ENCODE measurements around the gene BPIFB1. TPM values are rescaled to one million over a fixed set of nuclear protein-coding genes. Genes with fewer than 3 reads are reported as not detected.

Gene BPIFB1
- polyA plus RNA-seq, 1 donor (not counting 4 experiments of a cell fraction or from before 2014, with no cell fraction given): not detected

DNA sequence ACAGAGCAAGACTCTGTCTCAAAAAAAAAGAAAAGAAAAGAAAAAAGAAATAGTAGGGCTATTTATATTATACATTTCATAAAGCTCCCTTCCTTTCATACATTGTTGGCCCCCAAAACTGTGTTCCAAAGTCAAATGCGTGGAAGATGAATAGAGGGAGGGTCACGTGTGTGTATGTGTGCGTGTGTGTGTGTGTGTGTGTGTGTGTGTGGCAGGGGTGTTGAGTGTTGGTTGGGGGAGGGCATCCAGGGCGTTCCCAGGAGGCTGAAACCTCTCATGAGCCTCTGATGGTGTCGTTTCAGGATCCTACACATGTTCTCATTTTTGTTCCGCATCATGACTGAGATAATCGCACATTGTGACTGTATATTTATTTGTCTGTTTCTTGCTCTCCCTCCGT, 7.8 kb upstream of the BPIFB1 start:
- Histone ChIP-seq H3K4me3 (ENCODE audit: control insufficient read depth in 2 of 3, extremely low read depth in 1 of 3, insufficient read depth in 2 of 3, low read depth in 1 of 3, low read length in 3 of 3) (no peak overlapping the region), H3K9me3 (ENCODE audit: control insufficient read depth, low read depth, low read length) (no peaks in the 10 kb centered on the region), H3K27ac (ENCODE audit: control insufficient read depth, insufficient read depth, low read length) (no peak overlapping the region), H3K79me2 (ENCODE audit: control insufficient read depth, insufficient read depth, low read length) (no peaks in the 10 kb centered on the region), H4K20me1 (ENCODE audit: control insufficient read depth, extremely low read depth, insufficient read depth, low read length) (no peaks in the 10 kb centered on the region), H3K9ac (ENCODE audit: control insufficient read depth, extremely low read depth, insufficient read depth, low read length) (no peak overlapping the region), H2AFZ (ENCODE audit: control insufficient read depth, low read length) (no peak overlapping the region), H3K27me3 (ENCODE audit: control insufficient read depth, extremely low read depth, insufficient read depth, low read length) (peaks cover 7% of the 10 kb centered on the region), H3K9me1 (ENCODE audit: control insufficient read depth, extremely low read depth, insufficient read depth, low read length) (no peaks in the 10 kb centered on the region), H3K36me3 (ENCODE audit: control insufficient read depth in 2 of 2, extremely low read depth in 1 of 2, insufficient read depth in 2 of 2, low read length in 2 of 2) (no peaks in the 10 kb centered on the region), H3K4me1 (ENCODE audit: control insufficient read depth, extremely low read depth, insufficient read depth, low read length) (no peaks in the 10 kb centered on the region), H3K4me2 (ENCODE audit: control insufficient read depth, extremely low read depth, insufficient read depth, low read depth, low read length) (no peak overlapping the region)
- no peak for FAIRE-seq
- dilution Hi-C loops (cut with MboI; ENCODE audit: extremely low pct_ligation_motif_present, low sequenced_read_pairs): no loop called here
- DNase-seq (ENCODE audit: low read depth, low spot score): no peak
- TF ChIP-seq CTCF (optimal IDR thresholded peaks at IDR 0.05 in 1 of 3, IDR thresholded peaks at IDR 0.05 in 1 of 3, conservative IDR thresholded peaks at IDR 0.05 in 1 of 3; ENCODE audit: extremely low read depth in 1 of 3, insufficient read depth in 2 of 3, low read length in 3 of 3): no peak
- TF ChIP-seq EZH2 (IDR thresholded peaks at IDR 0.05; ENCODE audit: low read length): no peak

DNA sequence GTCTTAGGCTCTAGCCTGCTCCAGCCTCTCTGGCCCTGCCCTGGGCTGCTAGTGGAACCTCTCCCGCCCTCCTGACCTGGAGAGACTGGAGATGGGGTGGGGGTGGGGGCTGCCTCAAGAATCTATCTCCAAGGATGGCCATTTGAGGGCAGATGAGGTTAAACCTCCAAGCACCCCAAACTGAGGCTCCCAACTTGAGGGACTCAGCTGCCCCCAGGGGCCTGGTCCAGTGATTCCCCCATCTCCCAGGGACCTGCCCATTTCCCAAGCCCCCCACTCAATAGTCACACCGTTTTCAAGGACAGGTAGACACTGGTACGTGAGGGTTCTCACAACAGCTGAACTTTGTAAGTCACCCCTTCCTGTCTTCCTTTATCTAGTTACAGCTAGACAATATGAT, 7.1 kb upstream of the BPIFB1 start:
- DNase-seq (ENCODE audit: low read depth, low spot score) (no peak), FAIRE-seq (no peak)
- Histone ChIP-seq H3K9ac (ENCODE audit: control insufficient read depth, extremely low read depth, insufficient read depth, low read length) (no peak overlapping the region), H3K4me1 (ENCODE audit: control insufficient read depth, extremely low read depth, insufficient read depth, low read length) (no peaks in the 10 kb centered on the region), H4K20me1 (ENCODE audit: control insufficient read depth, extremely low read depth, insufficient read depth, low read length) (no peaks in the 10 kb centered on the region), H3K9me1 (ENCODE audit: control insufficient read depth, extremely low read depth, insufficient read depth, low read length) (no peaks in the 10 kb centered on the region), H2AFZ (ENCODE audit: control insufficient read depth, low read length) (no peak overlapping the region), H3K4me3 (ENCODE audit: control insufficient read depth in 2 of 3, extremely low read depth in 1 of 3, insufficient read depth in 2 of 3, low read depth in 1 of 3, low read length in 3 of 3) (no peak overlapping the region), H3K4me2 (ENCODE audit: control insufficient read depth, extremely low read depth, insufficient read depth, low read depth, low read length) (no peak overlapping the region), H3K79me2 (ENCODE audit: control insufficient read depth, insufficient read depth, low read length) (no peaks in the 10 kb centered on the region), H3K27me3 (ENCODE audit: control insufficient read depth, extremely low read depth, insufficient read depth, low read length) (peaks cover 9% of the 10 kb centered on the region), H3K36me3 (ENCODE audit: control insufficient read depth in 2 of 2, extremely low read depth in 1 of 2, insufficient read depth in 2 of 2, low read length in 2 of 2) (no peaks in the 10 kb centered on the region), H3K9me3 (ENCODE audit: control insufficient read depth, low read depth, low read length) (no peaks in the 10 kb centered on the region), H3K27ac (ENCODE audit: control insufficient read depth, insufficient read depth, low read length) (no peak overlapping the region)
- no peak for TF ChIP-seq EZH2 (IDR thresholded peaks at IDR 0.05; ENCODE audit: low read length)
- no peak for TF ChIP-seq CTCF (optimal IDR thresholded peaks at IDR 0.05 in 1 of 3, IDR thresholded peaks at IDR 0.05 in 1 of 3, conservative IDR thresholded peaks at IDR 0.05 in 1 of 3; ENCODE audit: extremely low read depth in 1 of 3, insufficient read depth in 2 of 3, low read length in 3 of 3)
- dilution Hi-C loops (cut with MboI; ENCODE audit: extremely low pct_ligation_motif_present, low sequenced_read_pairs): no loop called here
